ENCODE measurements around the gene SLC37A1.

SLC37A1 gene

GRCh38 chr21:42507418-42507817 is 6.2 kb upstream of the SLC37A1 start:
- no peak for DNase-seq (ENCODE audit: low spot score)

GRCh38 chr21:42508371-42508770 is 5.3 kb upstream of the SLC37A1 start:
- no peak for DNase-seq (ENCODE audit: low spot score)

GRCh38 chr21:42509244-42509643 is 4.4 kb upstream of the SLC37A1 start:
- DNase-seq (ENCODE audit: low spot score) = no peak

GRCh38 chr21:42512346-42513034 is 1.2 kb upstream of the SLC37A1 start:
- no peak for DNase-seq (ENCODE audit: low spot score)

GRCh38 chr21:42513985-42514882 is 582 bp downstream of the SLC37A1 start:
- DNase-seq (ENCODE audit: low spot score) = peak; percentile 42

GRCh38 chr21:42514883-42515228 is 1.2 kb downstream of the SLC37A1 start:
- DNase-seq (ENCODE audit: low spot score) = no peak

GRCh38 chr21:42515708-42516502 is 2.3 kb downstream of the SLC37A1 start:
- DNase-seq (ENCODE audit: low spot score) = no peak

- DNase-seq (ENCODE audit: low spot score) = peak; percentile 58
These were observed 4.6 kb downstream of the SLC37A1 start for GRCh38 chr21:42518215-42518614.

GRCh38 chr21:42518626-42519025 is 5.0 kb downstream of the SLC37A1 start:
- no peak for DNase-seq (ENCODE audit: low spot score)

GRCh38 chr21:42520628-42521253 is 7.1 kb downstream of the SLC37A1 start:
- no peak for DNase-seq (ENCODE audit: low spot score)

GRCh38 chr21:42521384-42521783 is 7.7 kb downstream of the SLC37A1 start:
- no peak for DNase-seq (ENCODE audit: low spot score)

- no peak for DNase-seq (ENCODE audit: low spot score)
These were observed 8.2 kb downstream of the SLC37A1 start for GRCh38 chr21:42521805-42522204.

- no peak for DNase-seq (ENCODE audit: low spot score)
These were observed 8.6 kb downstream of the SLC37A1 start for GRCh38 chr21:42522271-42522670.

GRCh38 chr21:42522771-42523170 is 9.1 kb downstream of the SLC37A1 start:
- no peak for DNase-seq (ENCODE audit: low spot score)

- no peak for DNase-seq (ENCODE audit: low spot score)
These were observed 9.6 kb downstream of the SLC37A1 start for GRCh38 chr21:42523211-42523610.

- DNase-seq (ENCODE audit: low spot score) = no peak
These were observed 10.3 kb downstream of the SLC37A1 start for GRCh38 chr21:42523941-42524340.

- DNase-seq (ENCODE audit: low spot score) = peak; percentile 60
These were observed 10.8 kb downstream of the SLC37A1 start for GRCh38 chr21:42524341-42525028.

- no peak for DNase-seq (ENCODE audit: low spot score)
These were observed 11.5 kb downstream of the SLC37A1 start for GRCh38 chr21:42525029-42525581.

- no peak for DNase-seq (ENCODE audit: low spot score)
These were observed 12.2 kb downstream of the SLC37A1 start for GRCh38 chr21:42525676-42526378.

GRCh38 chr21:42526379-42526727 is 12.7 kb downstream of the SLC37A1 start:
- no peak for DNase-seq (ENCODE audit: low spot score)

- DNase-seq (ENCODE audit: low spot score) = no peak
These were observed 13.5 kb downstream of the SLC37A1 start for GRCh38 chr21:42527127-42527488.
